DMS 273 treated with DMSO at 0.1 percent for 48 hours (cell line): ENCODE data around the gene SPEN.

ENCODE experiments used
- DNase-seq: peaks from one replicate; lab custom pipeline; 2025; lab: John Stamatoyannopoulos, UW

Gene SPEN

GRCh38 chr1:15985611-15986297 lies 138.2 kb downstream of the SPEN start:
- DNase-seq: no peak

GRCh38 chr1:15988856-15989736 lies 141.6 kb downstream of the SPEN start:
- DNase-seq: no peak

- no peak for DNase-seq
These were observed 142.3 kb downstream of the SPEN start for GRCh38 chr1:15989776-15990175.
